ENCODE measurements around the gene YDJC. TPM values are rescaled to one million over a fixed set of nuclear protein-coding genes. Genes with fewer than 3 reads are reported as not detected.

Gene YDJC
- total and polyA plus RNA-seq, 2 of the 4 experiments (the other 2 are of a cell fraction): 8.1 to 23.6 TPM

DNA sequence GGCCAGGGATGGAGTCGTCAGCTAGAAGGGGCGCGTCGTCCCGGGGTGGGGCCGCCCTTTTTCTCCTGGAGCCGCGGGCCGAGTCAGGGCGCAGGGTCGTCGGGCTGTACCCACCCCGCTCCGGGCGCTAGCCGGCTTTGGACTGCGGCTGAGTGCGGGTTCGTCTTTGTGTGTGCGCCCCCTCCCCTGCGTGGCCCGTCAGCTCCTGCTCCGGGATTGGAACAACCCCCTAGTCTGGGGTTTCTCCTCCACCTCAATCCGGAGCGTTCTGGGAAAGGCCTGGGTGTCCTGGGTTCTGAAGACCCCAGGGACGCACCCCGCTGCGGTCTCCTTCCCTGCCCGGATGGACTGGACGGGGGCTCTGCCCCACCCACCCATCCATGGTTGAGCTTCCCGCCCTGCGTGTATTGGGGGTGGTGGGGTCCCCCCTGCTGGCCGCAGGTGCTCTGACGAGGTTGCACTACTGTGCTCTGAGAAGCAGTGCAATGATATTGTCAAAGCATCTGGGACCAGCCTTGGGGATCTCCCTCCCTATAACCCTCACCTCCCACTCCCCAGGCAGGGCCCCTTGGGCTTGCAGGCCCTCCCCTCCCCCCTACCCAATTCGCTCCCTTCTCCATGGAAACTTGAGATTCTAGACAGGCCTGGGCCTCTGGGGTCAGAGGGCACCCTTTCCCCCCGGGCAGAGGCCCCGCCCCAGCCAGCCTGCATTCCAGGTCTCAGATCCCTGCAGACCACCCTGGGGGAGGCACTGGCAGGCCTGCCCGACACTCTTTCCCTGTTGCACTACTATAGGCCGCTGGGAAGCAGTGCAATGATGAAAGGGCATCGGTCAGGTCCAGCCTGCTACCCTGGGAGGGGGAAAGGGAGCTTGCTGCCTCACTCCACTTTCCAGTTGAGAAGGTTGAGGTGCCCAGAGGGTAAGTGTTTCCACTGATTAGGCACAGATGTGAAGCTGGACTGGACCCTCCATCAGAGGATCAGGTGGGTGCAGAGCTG, 23.0 kb upstream of the YDJC start:
- no peak overlapping the region for H3K18ac ChIP-seq (ENCODE audit: low read depth, low read length)
- H3K4ac ChIP-seq (ENCODE audit: low read depth, low read length): peak overlapping the region; percentile 65
- no peak overlapping the region for H2BK20ac ChIP-seq (ENCODE audit: low read depth, low read length)
- TF ChIP-seq POLR2A (IDR thresholded peaks at IDR 0.05; ENCODE audit: low read depth, low read length): no peak
- no peak for TF ChIP-seq BHLHE40 (IDR thresholded peaks at IDR 0.05; ENCODE audit: low read depth, low read length)
- TF ChIP-seq, protein P1, sequence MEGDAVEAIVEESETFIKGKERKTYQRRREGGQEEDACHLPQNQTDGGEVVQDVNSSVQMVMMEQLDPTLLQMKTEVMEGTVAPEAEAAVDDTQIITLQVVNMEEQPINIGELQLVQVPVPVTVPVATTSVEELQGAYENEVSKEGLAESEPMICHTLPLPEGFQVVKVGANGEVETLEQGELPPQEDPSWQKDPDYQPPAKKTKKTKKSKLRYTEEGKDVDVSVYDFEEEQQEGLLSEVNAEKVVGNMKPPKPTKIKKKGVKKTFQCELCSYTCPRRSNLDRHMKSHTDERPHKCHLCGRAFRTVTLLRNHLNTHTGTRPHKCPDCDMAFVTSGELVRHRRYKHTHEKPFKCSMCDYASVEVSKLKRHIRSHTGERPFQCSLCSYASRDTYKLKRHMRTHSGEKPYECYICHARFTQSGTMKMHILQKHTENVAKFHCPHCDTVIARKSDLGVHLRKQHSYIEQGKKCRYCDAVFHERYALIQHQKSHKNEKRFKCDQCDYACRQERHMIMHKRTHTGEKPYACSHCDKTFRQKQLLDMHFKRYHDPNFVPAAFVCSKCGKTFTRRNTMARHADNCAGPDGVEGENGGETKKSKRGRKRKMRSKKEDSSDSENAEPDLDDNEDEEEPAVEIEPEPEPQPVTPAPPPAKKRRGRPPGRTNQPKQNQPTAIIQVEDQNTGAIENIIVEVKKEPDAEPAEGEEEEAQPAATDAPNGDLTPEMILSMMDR (conservative IDR thresholded peaks at IDR 0.05; ENCODE audit: low read depth, low read length): no peak
- no peak for TF ChIP-seq MXI1 (IDR thresholded peaks at IDR 0.05; ENCODE audit: borderline replicate concordance, low read depth, low read length)
- H2AK5ac ChIP-seq (ENCODE audit: low read depth, low read length): peak overlapping the region; percentile 34; the same call in 1 of the 2 replicates
- H3K56ac ChIP-seq (ENCODE audit: extremely low read depth, insufficient read depth, low read length): no peak overlapping the region; the same call in 1 of the 2 replicates
- H2BK5ac ChIP-seq (ENCODE audit: low read depth, low read length, poor library complexity, severe bottlenecking): no peak overlapping the region
- H4K5ac ChIP-seq (ENCODE audit: low read depth, low read length): no peak overlapping the region; the same call in 1 of the 2 replicates
- DNase-seq (no peak), ATAC-seq (ENCODE audit: low read depth) (peak; percentile 30; the same call in 1 of the 2 replicates)
- H3K27me3 ChIP-seq (ENCODE audit: control insufficient read depth, insufficient read depth, low read length): no peaks in the 10 kb centered on the region
- in situ Hi-C loops (cut with MboI; ENCODE audit: low sequenced_read_pairs): no loop called here
- ChIA-PET POLR2A (ENCODE audit: unreplicated experiment) (interaction anchor here (0.6 kb wide), 1 partner anchor 14 kb away, joined by 6 read pairs; no protein-coding TSS in a partner anchor), CTCF (no interaction called here)
- no peak overlapping the region; the same call in 1 of the 2 replicates for H4K91ac ChIP-seq (ENCODE audit: insufficient read depth, low read depth, low read length)
- H3K4me1 ChIP-seq (ENCODE audit: control insufficient read depth, insufficient read depth, low read length): peaks cover 8% of the 10 kb centered on the region
- peak overlapping the region; percentile 65 for H3K23ac ChIP-seq (ENCODE audit: low read depth, low read length)
- peak overlapping the region; percentile 60 for H3K4me2 ChIP-seq (ENCODE audit: low read depth, low read length)
- intact Hi-C loops (cut with micrococcal nuclease): no loop called here
- no peak overlapping the region for H2BK15ac ChIP-seq (ENCODE audit: low read depth, low read length)
- no peaks in the 10 kb centered on the region for H4K20me1 ChIP-seq (ENCODE audit: insufficient read depth, low read length)
- H3K79me1 ChIP-seq (ENCODE audit: low read depth in 1 of 2, low read length in 2 of 2): peaks cover 3 to 27% of the 10 kb centered on the region in 2 experiments; a peak in 3 of 4 replicates
- BruUV-seq (replicated peaks): no TSS peak
- H2AK9ac ChIP-seq (replicated peaks; ENCODE audit: low read depth, low read length, poor library complexity): peak overlapping the region; percentile 95
- H3K14ac ChIP-seq (replicated peaks; ENCODE audit: low read depth, low read length): peak overlapping the region; percentile 79
- H3K9me3 ChIP-seq (ENCODE audit: control insufficient read depth, insufficient read depth, low read length): no peaks in the 10 kb centered on the region
- no peak overlapping the region for H2BK120ac ChIP-seq (ENCODE audit: low read depth, low read length)
- H3K9me1 ChIP-seq (ENCODE audit: insufficient read depth, low read length): peaks cover 14% of the 10 kb centered on the region
- dilution Hi-C loops (cut with HindIII; ENCODE audit: low sequenced_read_pairs, unreplicated experiment): no loop called here
- peak overlapping the region; percentile 84 for H3K4me3 ChIP-seq (ENCODE audit: insufficient read depth, low read depth, low read length)
- peak overlapping the region; percentile 99 for H2AFZ ChIP-seq (replicated peaks; ENCODE audit: low read length, poor library complexity)
- WGBS, 2 experiments (ENCODE audit: extremely low coverage in 2 of 2, insufficient read length in 1 of 2): 3% methylated on average over 17 of the region's 40 CpGs; no CpG with 5 or more reads in 1 of the 2 experiments
- peaks cover 2% of the 10 kb centered on the region; the same call in 1 of the 2 replicates for H3K36me3 ChIP-seq (ENCODE audit: control insufficient read depth, insufficient read depth, low read length)
- peak overlapping the region; percentile 6; the same call in 1 of the 2 replicates for H3K27ac ChIP-seq (ENCODE audit: insufficient read depth, low read length)
- H3K9ac ChIP-seq (ENCODE audit: low read depth, low read length): peak overlapping the region; percentile 66
- H4K8ac ChIP-seq (ENCODE audit: low read depth in 2 of 2, low read length in 2 of 2): peak overlapping the region; percentile 28 to 62; a peak in 1 of 4 replicates

Measured in IMR-90 (cell line).